Esophagus (tissue), 2 donors: ENCODE measurements around the gene AMH. TPM values are rescaled to one million over a fixed set of nuclear protein-coding genes. Genes with fewer than 3 reads are reported as not detected.

Source experiments
- H3K27ac ChIP-seq, 2 donors: one replicate each; pipeline ENCODE4 v1.5.1; 2013; ENCODE audit warnings: low read depth in 2 of 2, mild to moderate bottlenecking in 2 of 2, inconsistent platforms in 1 of 2, low read length in 1 of 2, moderate library complexity in 1 of 2
- H3K27me3 ChIP-seq, 2 donors: one replicate each; pipeline ENCODE4 v1.6.1; 2013; ENCODE audit warnings: low read length in 2 of 2, control low read depth in 1 of 2, mild to moderate bottlenecking in 1 of 2; ENCODE audit not compliant: insufficient read depth in 2 of 2, control insufficient read depth in 1 of 2
- H3K36me3 ChIP-seq, 2 donors: one replicate each; pipeline ENCODE4 v1.6.1; 2013; ENCODE audit warnings: low read length in 1 of 2; ENCODE audit not compliant: control insufficient read depth in 2 of 2, insufficient read depth in 2 of 2
- H3K4me1 ChIP-seq, 2 donors: one replicate each; pipeline ENCODE4 v1.6.1; 2013; ENCODE audit warnings: low read length in 1 of 2; ENCODE audit not compliant: control insufficient read depth in 2 of 2, insufficient read depth in 2 of 2
- H3K4me3 ChIP-seq, 2 donors: one replicate each; pipeline ENCODE4 v1.5.1; 2013; ENCODE audit warnings: low read length in 2 of 2, mild to moderate bottlenecking in 2 of 2, low read depth in 1 of 2, moderate library complexity in 1 of 2
- H3K9me3 ChIP-seq, 2 donors: one replicate each; pipeline ENCODE4 v1.6.1; 2013; ENCODE audit warnings: mild to moderate bottlenecking in 2 of 2, low read depth in 1 of 2, low read length in 1 of 2, moderate library complexity in 1 of 2; ENCODE audit not compliant: control insufficient read depth in 2 of 2, insufficient read depth in 1 of 2
- WGBS, 2 donors: extraction: QIAGEN DNeasy Blood & Tissue Kit; methylation state at CpG; one replicate each; pipeline ENCODE4 v1.1.7; 2013; 5-methylcytosine and 5-hydroxymethylcytosine counted together
- polyA plus RNA-seq, 2 donors: library from polyadenylated mRNA; stranded (reverse); fragments of 200-250 nt; gene quantifications; one replicate each; pipeline ENCODE4 v1.2.3, GENCODE V29; 2013
- donor health status: healthy with polysubstance abuse.
- donor health status: Bipolar disorder and iron deficiency.

AMH gene
- polyA plus RNA-seq, 2 donors: 0.55 to 2.5 TPM

GRCh38 chr19:2239771-2240770 is 9.1 kb upstream of the AMH start:
- H3K27ac ChIP-seq: peak overlapping the region; percentile 81
- H3K4me3 ChIP-seq: peak overlapping the region; percentile 30 to 31
- 25 to 27% methylated on average over 34 of the region's 34 CpGs for WGBS, 2 donors
- H3K4me1 ChIP-seq: peaks cover 6 to 32% of the 10 kb centered on the region in 2 donors
- H3K36me3 ChIP-seq: peaks cover under 1 to 18% of the 10 kb centered on the region in 2 donors
- no peaks in the 10 kb centered on the region for H3K9me3 ChIP-seq
- no peaks in the 10 kb centered on the region for H3K27me3 ChIP-seq

GRCh38 chr19:2240881-2241760 is 8.0 kb upstream of the AMH start:
- Histone ChIP-seq H3K27ac (peak overlapping the region; percentile 81), H3K36me3 (peaks cover 10 to 29% of the 10 kb centered on the region in 2 donors)

DNA sequence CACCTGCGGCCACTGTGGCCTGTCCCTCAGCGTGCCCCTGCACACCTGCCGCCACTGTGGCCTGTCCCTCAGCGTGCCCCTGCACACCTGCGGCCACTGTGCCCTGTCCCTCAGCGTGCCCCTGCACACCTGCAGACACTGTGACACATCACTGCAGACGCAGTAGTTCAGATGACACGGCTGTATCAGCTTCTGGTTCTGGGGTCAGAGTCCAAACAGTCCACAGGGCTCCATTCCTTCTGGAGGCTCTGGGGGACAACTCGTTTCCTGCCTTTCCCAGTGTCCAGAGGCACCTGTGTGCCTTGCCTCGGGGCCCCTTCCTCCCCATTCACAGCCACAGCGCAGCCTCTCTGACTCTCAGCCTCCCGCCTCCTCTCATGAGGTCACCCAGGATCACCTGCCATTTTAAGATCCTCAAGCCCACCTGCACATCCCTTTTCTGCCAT is 7.0 kb upstream of the AMH start:
- Histone ChIP-seq H3K27ac (no peak overlapping the region), H3K4me1 (peaks cover 6 to 32% of the 10 kb centered on the region in 2 donors), H3K36me3 (peaks cover 10 to 39% of the 10 kb centered on the region in 2 donors), H3K9me3 (no peaks in the 10 kb centered on the region), H3K27me3 (no peaks in the 10 kb centered on the region), H3K4me3 (no peak overlapping the region)
- 84 to 87% methylated on average over 11 to 12 of the region's 12 CpGs for WGBS, 2 donors

More at GRCh38 chr19:2240881-2241760, 8.0 kb upstream of the AMH start:
- Histone ChIP-seq H3K4me3 (peak overlapping the region; percentile 1 to 9), H3K27me3 (no peaks in the 10 kb centered on the region), H3K4me1 (peaks cover 6 to 32% of the 10 kb centered on the region in 2 donors), H3K9me3 (no peaks in the 10 kb centered on the region)
- WGBS, 2 donors: 53 to 55% methylated on average over 41 of the region's 41 CpGs

DNA sequence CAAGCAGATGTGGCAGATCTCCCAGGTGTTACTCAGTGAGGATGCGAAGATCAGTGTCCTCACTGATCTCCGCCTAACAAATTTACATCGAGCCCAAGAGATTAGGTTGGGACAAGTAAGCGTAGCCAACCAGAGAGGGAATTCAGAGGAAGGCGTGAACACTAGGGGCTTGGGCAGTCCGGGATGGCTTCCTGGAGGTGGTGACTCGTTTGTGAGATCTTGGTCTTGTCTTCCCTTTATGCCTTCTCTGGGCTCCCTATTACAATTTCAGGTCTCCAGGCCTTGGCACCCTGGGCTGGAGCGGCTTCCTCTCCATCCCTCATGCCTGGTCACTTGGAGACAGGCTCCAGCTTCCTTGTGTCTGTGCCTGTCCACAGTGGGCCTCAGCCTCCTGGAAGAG is 6.3 kb upstream of the AMH start:
- WGBS, 2 donors: 88 to 89% methylated on average over 8 of the region's 8 CpGs
- H3K36me3 ChIP-seq: peaks cover 10 to 45% of the 10 kb centered on the region in 2 donors

GRCh38 chr19:2243274-2244124 is 5.6 kb upstream of the AMH start:
- Histone ChIP-seq H3K27ac (no peak overlapping the region), H3K36me3 (peaks cover 11 to 47% of the 10 kb centered on the region in 2 donors), H3K27me3 (no peaks in the 10 kb centered on the region), H3K4me3 (no peak overlapping the region), H3K4me1 (peaks cover 6 to 25% of the 10 kb centered on the region in 2 donors), H3K9me3 (no peaks in the 10 kb centered on the region)
- 74 to 84% methylated on average over 32 of the region's 32 CpGs for WGBS, 2 donors

More for the DNA sequence above, 6.3 kb upstream of the AMH start:
- Histone ChIP-seq H3K27me3 (no peaks in the 10 kb centered on the region), H3K27ac (no peak overlapping the region), H3K4me3 (no peak overlapping the region), H3K4me1 (peaks cover 6 to 27% of the 10 kb centered on the region in 2 donors), H3K9me3 (no peaks in the 10 kb centered on the region)

DNA sequence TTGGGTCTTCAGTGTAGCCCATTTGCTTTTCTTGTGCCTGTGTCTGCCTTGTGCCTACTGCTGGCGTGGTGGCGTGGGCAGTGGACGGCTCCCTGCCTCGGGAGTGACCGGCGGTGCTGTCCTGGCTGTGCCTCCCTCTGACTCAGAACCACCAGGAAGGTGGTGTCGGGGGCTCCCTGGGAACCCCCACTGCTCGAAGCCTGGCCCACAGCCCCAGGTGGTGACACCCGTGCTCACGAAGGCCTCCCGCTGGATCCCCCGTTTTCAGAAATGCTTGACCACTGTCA is 5.1 kb upstream of the AMH start:
- Histone ChIP-seq H3K4me1 (peaks cover 6 to 25% of the 10 kb centered on the region in 2 donors), H3K4me3 (no peak overlapping the region), H3K27ac (no peak overlapping the region), H3K9me3 (no peaks in the 10 kb centered on the region), H3K27me3 (no peaks in the 10 kb centered on the region), H3K36me3 (peaks cover 15 to 52% of the 10 kb centered on the region in 2 donors)
- WGBS, 2 donors: 84 to 92% methylated on average over 12 of the region's 12 CpGs

GRCh38 chr19:2244486-2244885 is 4.6 kb upstream of the AMH start:
- Histone ChIP-seq H3K27me3 (no peaks in the 10 kb centered on the region), H3K4me3 (no peak overlapping the region), H3K36me3 (peaks cover 15 to 54% of the 10 kb centered on the region in 2 donors), H3K4me1 (peaks cover 6 to 25% of the 10 kb centered on the region in 2 donors), H3K9me3 (no peaks in the 10 kb centered on the region), H3K27ac (no peak overlapping the region)
- WGBS, 2 donors: 86 to 91% methylated on average over 21 of the region's 21 CpGs

DNA sequence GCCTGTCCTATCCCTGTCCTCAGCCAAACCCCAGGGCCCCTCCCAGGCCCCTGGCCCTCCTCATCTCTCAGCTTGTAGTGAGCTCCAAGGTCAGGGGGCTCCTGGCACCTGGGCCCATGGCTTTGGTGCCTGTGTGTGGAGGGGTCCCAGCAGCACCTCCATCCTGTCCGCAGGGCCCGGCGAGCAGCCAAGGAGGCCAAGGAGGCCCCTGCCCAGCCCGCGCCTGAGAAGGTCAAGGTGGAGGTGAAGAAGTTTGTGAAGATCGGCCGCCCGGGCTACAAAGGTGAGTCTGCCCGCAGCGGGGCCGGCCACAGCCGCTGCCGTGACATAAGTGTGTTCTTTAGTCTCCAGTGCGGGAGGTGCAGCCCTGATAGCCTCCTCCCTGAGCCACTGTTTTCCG is 3.9 kb upstream of the AMH start:
- no peak overlapping the region for H3K4me3 ChIP-seq
- WGBS, 2 donors: 95% methylated on average over 15 of the region's 15 CpGs
- peaks cover 15 to 54% of the 10 kb centered on the region in 2 donors for H3K36me3 ChIP-seq
- H3K27ac ChIP-seq: no peak overlapping the region
- peaks cover 6 to 23% of the 10 kb centered on the region in 2 donors for H3K4me1 ChIP-seq
- peaks cover 0 to 3% of the 10 kb centered on the region in 2 donors for H3K27me3 ChIP-seq
- no peaks in the 10 kb centered on the region for H3K9me3 ChIP-seq
